Heart left ventricle (tissue), 16 donors: ENCODE results near the gene CHTF8. TPM values are rescaled to one million over a fixed set of nuclear protein-coding genes. Genes with fewer than 3 reads are reported as not detected.

Experiments used
- ATAC-seq, 4 donors: fragments of 200-7000 bp; cut with Tn5 transposase; one replicate each; pipeline ENCODE4 v1.9.1; 2020 to 2022; ENCODE audit warnings: moderate library complexity in 4 of 4, mild to moderate bottlenecking in 3 of 4, moderate number of reproducible peaks in 1 of 4
- DNase-seq, 5 donors: peaks; one replicate each; pipeline ENCODE4 v3.0.0-alpha.2; 2020
- H3K27ac ChIP-seq, 12 donors: fragments of 200-600 bp; sonication (generic) in 4 of 12; one replicate each; pipeline versions ENCODE4 v1.5.0 to v1.8.0; 2016 to 2022; ENCODE audit warnings: mild to moderate bottlenecking in 2 of 12
- H3K27me3 ChIP-seq, 9 donors: fragments of 200-600 bp; sonication (generic) in 2 of 9; one replicate each; pipeline versions ENCODE4 v1.5.1 to v1.8.0; 2016 to 2022; ENCODE audit warnings: mild to moderate bottlenecking in 3 of 9
- H3K36me3 ChIP-seq, 9 donors: fragments of 200-600 bp; sonication (generic) in 2 of 9; one replicate each; pipeline versions ENCODE4 v1.5.0 to v1.8.0; 2018 to 2022; ENCODE audit warnings: mild to moderate bottlenecking in 2 of 9
- H3K4me1 ChIP-seq, 12 donors: fragments of 200-600 bp; sonication (generic) in 4 of 12; one replicate each; pipeline versions ENCODE4 v1.5.0 to v1.8.0; 2016 to 2022; ENCODE audit warnings: mild to moderate bottlenecking in 3 of 12
- H3K4me3 ChIP-seq, 12 donors: fragments of 200-600 bp; sonication (generic) in 4 of 12; one replicate each; pipeline versions ENCODE4 v1.5.0 to v1.8.0; 2017 to 2022; ENCODE audit warnings: mild to moderate bottlenecking in 9 of 12, moderate library complexity in 4 of 12
- H3K9me3 ChIP-seq, 12 donors: fragments of 200-600 bp; sonication (generic) in 4 of 12; one replicate each; pipeline versions ENCODE4 v1.5.0 to v1.8.0; 2016 to 2022; ENCODE audit warnings: mild to moderate bottlenecking in 1 of 12
- POLR2A ChIP-seq, 2 donors: fragments of 450-650 bp; IDR thresholded peaks; one replicate each; pipeline ENCODE4 v1.6.1; 2017; ENCODE audit warnings: antibody characterized with exemption in 2 of 2, mild to moderate bottlenecking in 2 of 2, moderate library complexity in 2 of 2
- WGBS, 4 donors: extraction: QIAGEN DNeasy Blood & Tissue Kit in 2 of 4; methylation state at CpG; one replicate each; pipeline versions ENCODE4 v1.1.5 to v1.1.7; 2013 to 2018; 5-methylcytosine and 5-hydroxymethylcytosine counted together
- intact Hi-C, 10 donors: fragments of 100-400 bp; cut with DNase I; formaldehyde crosslinking; loops; one replicate each; pipeline versions ENCODE4 v1.11.1 to v1.14.2; 2022
- polyA plus RNA-seq, 2 donors: library from polyadenylated mRNA; stranded (reverse); fragments of 200-250 nt; gene quantifications; one replicate each; pipeline ENCODE4 v1.2.3, GENCODE V29; 2013
- total RNA-seq, 9 donors: library from RNA; depleted of rRNA in 2 of 9; stranded (reverse); fragments of >200 nt in 2 of 9; fragmentation: NEBNext Ultra II Directional in 3 of 9; extraction: Animal tissue kit (Norgen Biotek cat#: 25700) in 3 of 9; gene quantifications; one replicate each; pipeline versions ENCODE4 v1.1.0 to v1.2.4, GENCODE V29; 2016 to 2023
- TF ChIP-seq, protein P1 (sequence below), 12 donors: fragments of 200-600 bp; sonication (generic) in 4 of 12; IDR thresholded peaks; one replicate each; pipeline versions ENCODE4 v1.5.0 to v1.8.0; 2018 to 2022; ENCODE audit warnings: antibody characterized with exemption in 12 of 12, mild to moderate bottlenecking in 5 of 12
- donor health status: ischemic (EF 13 %, LVEDD 7.1; RV severe dilation, severe dysfunction).
- donor health status: healthy with polysubstance abuse.
- donor health status: DM: no; HTN: yes; CAD: no.
- donor health status: DM: no; HTN: no; CAD: no.
- donor health status: ischemic (EF 25% LVEDD 6.9; RV normal size, moderate dysfunction).
- donor health status: ischemic (EF 25% LVEDD 5.7; RV mildly dilated, moderate dysfunction).
- donor health status: healthy.
- donor health status: DM: yes; HTN: yes; CAD: no.
- donor health status: ischemic (EF 35%, LVEDD 5.7; RV mildly dilated, moderate dysfunction).
- donor health status: nonischemic (EF 11% LVEDD 7.7; RV severe dilation, severe dysfunction).
- donor health status: DM: yes; HTN: yes; CAD: no.
- donor health status: PGD.
- donor health status: ischemic (EF 29% LVEDD 5.4; RV normal size, mild dysfunction).
- donor health status: nonischemic (EF 23%, LVEDD 6.1; RV moderate dilation, normal function).

The CHTF8 gene
- total and polyA plus RNA-seq, 11 donors, result 18.7 to 79.7 (median 53.2) TPM

- no peak overlapping the region for H3K27ac ChIP-seq
- WGBS, 4 donors, result 97 to 99% (median 97%) methylated on average over 4 of the region's 4 CpGs
- peaks cover 0 to 50% (median 22%) of the 10 kb centered on the region in 12 donors for H3K4me1 ChIP-seq
- TF ChIP-seq, protein P1, sequence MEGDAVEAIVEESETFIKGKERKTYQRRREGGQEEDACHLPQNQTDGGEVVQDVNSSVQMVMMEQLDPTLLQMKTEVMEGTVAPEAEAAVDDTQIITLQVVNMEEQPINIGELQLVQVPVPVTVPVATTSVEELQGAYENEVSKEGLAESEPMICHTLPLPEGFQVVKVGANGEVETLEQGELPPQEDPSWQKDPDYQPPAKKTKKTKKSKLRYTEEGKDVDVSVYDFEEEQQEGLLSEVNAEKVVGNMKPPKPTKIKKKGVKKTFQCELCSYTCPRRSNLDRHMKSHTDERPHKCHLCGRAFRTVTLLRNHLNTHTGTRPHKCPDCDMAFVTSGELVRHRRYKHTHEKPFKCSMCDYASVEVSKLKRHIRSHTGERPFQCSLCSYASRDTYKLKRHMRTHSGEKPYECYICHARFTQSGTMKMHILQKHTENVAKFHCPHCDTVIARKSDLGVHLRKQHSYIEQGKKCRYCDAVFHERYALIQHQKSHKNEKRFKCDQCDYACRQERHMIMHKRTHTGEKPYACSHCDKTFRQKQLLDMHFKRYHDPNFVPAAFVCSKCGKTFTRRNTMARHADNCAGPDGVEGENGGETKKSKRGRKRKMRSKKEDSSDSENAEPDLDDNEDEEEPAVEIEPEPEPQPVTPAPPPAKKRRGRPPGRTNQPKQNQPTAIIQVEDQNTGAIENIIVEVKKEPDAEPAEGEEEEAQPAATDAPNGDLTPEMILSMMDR (IDR thresholded peaks at IDR 0.05), result no peak
- no peak for TF ChIP-seq POLR2A (IDR thresholded peaks at IDR 0.05)
- intact Hi-C loops, result no loop called here
- H3K36me3 ChIP-seq, result no peaks in the 10 kb centered on the region
- ATAC-seq (peak in 1 of 4 donors; percentile 5), DNase-seq (no peak)
- H3K9me3 ChIP-seq, result no peaks in the 10 kb centered on the region
- no peak overlapping the region for H3K4me3 ChIP-seq
- no peaks in the 10 kb centered on the region for H3K27me3 ChIP-seq
Observed at GRCh38 chr16:69176033-69176800, 43.8 kb upstream of the CHTF8 start.

DNA sequence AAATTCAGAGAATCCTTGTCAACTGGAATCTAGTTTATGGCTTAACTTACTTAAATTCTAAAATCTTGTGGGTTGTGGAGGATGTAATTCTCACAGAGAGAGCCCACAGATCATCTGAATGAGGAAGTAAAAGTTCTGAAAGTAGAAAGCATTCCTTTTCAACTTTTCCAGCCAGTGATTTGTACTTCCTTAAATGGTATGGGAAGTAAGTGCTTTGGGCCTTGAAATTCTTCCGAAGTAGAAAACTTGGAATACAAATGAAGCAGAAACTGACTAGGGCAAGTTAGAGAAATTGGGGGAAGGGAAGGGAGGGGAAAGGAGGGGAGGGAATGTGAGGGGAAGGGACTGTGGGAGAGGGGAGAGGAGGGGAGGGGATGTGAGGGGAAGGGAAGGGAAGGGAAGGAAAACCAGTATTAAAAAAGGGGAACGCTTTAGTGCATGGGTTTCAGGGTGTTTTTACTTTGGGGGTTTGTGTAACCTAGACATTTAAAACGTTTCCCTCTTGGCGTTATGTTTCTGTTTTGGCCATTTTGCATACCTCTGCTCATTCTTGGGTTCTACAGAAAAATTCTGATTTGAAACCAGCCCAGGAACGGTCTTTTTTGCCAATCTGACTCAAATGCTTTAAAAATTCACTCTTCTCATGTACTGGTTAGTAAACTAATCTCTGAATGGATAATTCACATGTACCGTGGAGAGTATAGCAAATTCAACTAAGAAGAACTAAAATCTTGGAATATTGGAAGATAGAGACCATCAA lies 39.1 kb upstream of the CHTF8 start:
- no peak for DNase-seq
- Histone ChIP-seq H3K9me3 (no peaks in the 10 kb centered on the region), H3K36me3 (peaks cover 0 to 41% (median 31%) of the 10 kb centered on the region in 9 donors), H3K27ac (peak overlapping the region in 8 of 12 donors; percentile 29 to 88 (median 46)), H3K4me3 (no peak overlapping the region), H3K4me1 (peaks cover 0 to 43% (median 6%) of the 10 kb centered on the region in 12 donors), H3K27me3 (no peaks in the 10 kb centered on the region)
- 67 to 69% (median 67%) methylated on average over 6 of the region's 6 CpGs for WGBS, 4 donors
- TF ChIP-seq, protein P1 (IDR thresholded peaks at IDR 0.05), result no peak
- no peak for TF ChIP-seq POLR2A (IDR thresholded peaks at IDR 0.05)
- ATAC-seq, result no peak
- intact Hi-C loops, result no loop called here

DNA sequence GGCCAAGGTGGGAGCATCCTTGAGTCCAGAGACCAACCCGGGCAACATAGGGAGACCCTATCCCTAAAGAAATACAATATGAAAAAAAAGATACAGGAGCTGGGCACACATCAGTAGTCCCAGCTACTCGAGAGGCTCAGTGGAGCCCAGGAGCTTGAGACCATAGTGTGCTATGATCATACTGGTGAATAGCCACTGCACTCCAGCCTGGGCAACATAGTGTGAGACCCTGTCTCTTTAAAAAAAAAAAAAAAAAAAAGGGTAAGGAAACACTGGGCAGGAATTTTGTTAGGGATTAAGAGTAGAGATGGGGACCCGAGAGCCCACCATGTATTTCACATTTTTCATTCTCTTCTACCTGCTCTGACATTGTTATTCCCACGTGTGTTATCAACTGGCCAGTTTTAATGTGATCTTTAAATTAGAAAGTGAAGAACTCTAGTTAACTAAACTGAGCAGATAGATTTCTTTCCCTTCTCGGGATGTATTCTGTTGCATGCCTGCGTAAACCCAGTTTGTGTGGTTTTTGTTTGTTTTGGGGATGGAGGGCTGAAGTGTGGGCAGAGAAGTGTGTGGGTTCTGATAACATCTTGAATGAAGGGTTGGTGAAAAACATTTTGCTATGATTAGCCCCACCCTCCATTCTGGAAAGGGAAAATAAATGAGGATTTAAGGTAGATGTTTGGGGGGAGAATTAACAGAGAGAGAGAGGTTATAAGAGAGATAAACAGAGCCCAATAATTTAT lies 37.4 kb upstream of the CHTF8 start:
- TF ChIP-seq, protein P1 (IDR thresholded peaks at IDR 0.05), result no peak
- TF ChIP-seq POLR2A (IDR thresholded peaks at IDR 0.05), result no peak
- intact Hi-C loops, result no loop called here
- Histone ChIP-seq H3K27ac (no peak overlapping the region), H3K36me3 (peaks cover 0 to 58% (median 48%) of the 10 kb centered on the region in 9 donors), H3K4me1 (peaks cover 0 to 48% (median 6%) of the 10 kb centered on the region in 12 donors), H3K4me3 (no peak overlapping the region), H3K9me3 (no peaks in the 10 kb centered on the region), H3K27me3 (no peaks in the 10 kb centered on the region)
- WGBS, 4 donors, result 92 to 97% (median 93%) methylated on average over 6 of the region's 6 CpGs
- ATAC-seq (no peak), DNase-seq (no peak)
